Activated T-helper 17 cell treated with anti-CD3 and anti-CD28 coated beads, Interleukin-2, amount 50 U/mL, for 72 hours (primary cell): ENCODE measurements around the gene WNT7B. TPM values are rescaled to one million over a fixed set of nuclear protein-coding genes. Genes with fewer than 3 reads are reported as not detected.

ENCODE experiments used
- ATAC-seq: fragments of 150-1000 bp; cut with Tn5 transposase; replicated peaks from 2 replicates; pipeline ENCODE4 v1.10.0; 2021; ENCODE audit warnings: mild to moderate bottlenecking, moderate library complexity
- H3K27ac Mint-ChIP-seq: one replicate; pipeline ENCODE4 v1.8.0; 2022; ENCODE audit warnings: mixed read lengths
- H3K27me3 Mint-ChIP-seq: one replicate; pipeline ENCODE4 v1.8.0; 2022; ENCODE audit warnings: mixed read lengths
- H3K36me3 Mint-ChIP-seq: one replicate; pipeline ENCODE4 v1.8.0; 2022; ENCODE audit warnings: low read depth, mild to moderate bottlenecking, mixed read lengths
- H3K4me1 Mint-ChIP-seq: one replicate; pipeline ENCODE4 v1.8.0; 2022; ENCODE audit warnings: mixed read lengths
- H3K4me3 Mint-ChIP-seq: one replicate; pipeline ENCODE4 v1.8.0; 2022; ENCODE audit warnings: mild to moderate bottlenecking, mixed read lengths
- H3K9me3 Mint-ChIP-seq: one replicate; pipeline ENCODE4 v1.8.0; 2022; ENCODE audit warnings: mixed read lengths
- total RNA-seq, 2 donors: library from RNA; stranded (reverse); gene quantifications; one replicate each; pipeline ENCODE4 v1.2.3, GENCODE V29; 2022

WNT7B gene
- total RNA-seq, 2 donors from 2014 or later = not detected

DNA sequence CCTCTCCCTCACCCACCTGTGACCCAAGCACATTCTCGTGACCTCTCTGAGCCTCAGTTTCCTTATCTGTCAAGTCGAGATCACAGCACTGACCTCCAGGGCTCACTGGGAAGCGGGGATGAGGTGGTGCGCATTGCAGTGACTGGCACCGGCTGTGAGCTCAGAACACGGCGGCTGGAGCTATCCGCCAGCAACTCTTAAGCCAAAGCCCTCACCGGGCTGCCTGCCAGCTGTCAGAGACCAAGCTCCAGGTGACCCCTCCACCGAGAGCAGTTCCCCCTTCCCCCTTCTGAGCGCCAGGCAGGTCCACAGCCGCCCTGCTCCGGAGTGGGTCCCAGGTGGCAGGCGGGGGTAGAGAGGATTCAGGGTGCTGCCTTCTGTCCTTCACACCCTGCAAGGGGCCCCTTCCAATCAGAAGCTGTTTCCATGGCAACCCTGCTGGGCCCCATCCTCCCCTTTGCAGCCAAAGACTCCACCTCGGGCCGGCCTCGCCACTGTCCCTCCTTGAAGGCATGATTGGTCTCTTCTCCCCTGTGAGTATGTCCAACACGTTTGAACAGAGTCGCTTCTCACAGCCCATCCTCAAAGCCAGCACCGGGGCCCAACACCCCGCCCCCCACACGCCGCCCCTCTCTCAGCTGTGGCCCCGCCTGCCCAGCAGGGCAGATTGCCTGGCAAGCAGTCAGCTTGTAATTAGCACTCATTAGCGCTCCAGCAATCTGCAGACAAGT, 98.7 kb downstream of the WNT7B start:
- Mint-ChIP-seq H3K4me1 (no peaks in the 10 kb centered on the region), H3K27ac (no peak overlapping the region), H3K36me3 (no peaks in the 10 kb centered on the region), H3K9me3 (no peaks in the 10 kb centered on the region), H3K4me3 (no peak overlapping the region), H3K27me3 (peaks cover 17% of the 10 kb centered on the region)
- ATAC-seq = no peak

DNA sequence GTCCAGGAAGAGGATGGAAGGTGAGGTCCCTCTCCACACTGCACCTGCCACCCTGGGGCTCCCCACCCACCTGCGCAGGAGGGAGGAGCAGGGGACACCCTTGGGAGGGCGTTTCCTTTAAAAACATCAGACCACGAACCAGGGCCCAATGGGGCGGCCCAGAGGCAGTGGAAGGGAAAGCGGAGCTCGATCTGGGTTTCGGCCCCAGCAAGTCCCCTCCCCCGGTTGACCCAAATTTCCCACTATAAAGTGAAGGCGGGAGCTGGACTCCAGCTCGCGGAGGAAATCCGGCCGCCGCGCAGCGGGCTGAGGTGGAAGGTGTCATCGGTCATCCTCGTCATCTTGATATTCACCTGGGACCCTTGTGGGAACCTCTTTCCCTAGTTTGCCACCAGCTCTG, 99.3 kb downstream of the WNT7B start:
- no peaks in the 10 kb centered on the region for H3K36me3 Mint-ChIP-seq
- no peak for ATAC-seq
- H3K27ac Mint-ChIP-seq = no peak overlapping the region
- H3K4me1 Mint-ChIP-seq = no peaks in the 10 kb centered on the region
- H3K27me3 Mint-ChIP-seq = peaks cover 17% of the 10 kb centered on the region
- H3K9me3 Mint-ChIP-seq = peaks cover 3% of the 10 kb centered on the region
- no peak overlapping the region for H3K4me3 Mint-ChIP-seq

DNA sequence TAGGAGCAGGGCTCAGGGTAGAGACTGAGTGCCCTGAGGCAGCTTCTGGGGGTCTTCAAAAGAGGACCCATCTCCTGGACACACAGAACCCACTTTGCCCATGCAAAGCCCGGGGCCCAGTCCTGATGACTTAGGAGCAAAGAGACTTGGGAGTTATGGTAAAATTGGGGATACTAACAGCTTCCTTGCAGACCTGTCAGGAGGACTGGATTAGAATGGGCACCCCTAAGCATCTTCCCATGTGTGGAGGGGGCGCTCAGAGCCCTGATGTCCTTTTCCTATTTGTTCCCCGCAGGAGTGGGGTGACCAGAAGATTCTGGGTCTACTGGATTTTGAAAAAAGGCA, 100.0 kb downstream of the WNT7B start:
- no peaks in the 10 kb centered on the region for H3K36me3 Mint-ChIP-seq
- H3K4me3 Mint-ChIP-seq = no peak overlapping the region
- peaks cover 17% of the 10 kb centered on the region for H3K27me3 Mint-ChIP-seq
- H3K9me3 Mint-ChIP-seq = peaks cover 5% of the 10 kb centered on the region
- H3K4me1 Mint-ChIP-seq = no peaks in the 10 kb centered on the region
- H3K27ac Mint-ChIP-seq = no peak overlapping the region
- ATAC-seq = no peak

DNA sequence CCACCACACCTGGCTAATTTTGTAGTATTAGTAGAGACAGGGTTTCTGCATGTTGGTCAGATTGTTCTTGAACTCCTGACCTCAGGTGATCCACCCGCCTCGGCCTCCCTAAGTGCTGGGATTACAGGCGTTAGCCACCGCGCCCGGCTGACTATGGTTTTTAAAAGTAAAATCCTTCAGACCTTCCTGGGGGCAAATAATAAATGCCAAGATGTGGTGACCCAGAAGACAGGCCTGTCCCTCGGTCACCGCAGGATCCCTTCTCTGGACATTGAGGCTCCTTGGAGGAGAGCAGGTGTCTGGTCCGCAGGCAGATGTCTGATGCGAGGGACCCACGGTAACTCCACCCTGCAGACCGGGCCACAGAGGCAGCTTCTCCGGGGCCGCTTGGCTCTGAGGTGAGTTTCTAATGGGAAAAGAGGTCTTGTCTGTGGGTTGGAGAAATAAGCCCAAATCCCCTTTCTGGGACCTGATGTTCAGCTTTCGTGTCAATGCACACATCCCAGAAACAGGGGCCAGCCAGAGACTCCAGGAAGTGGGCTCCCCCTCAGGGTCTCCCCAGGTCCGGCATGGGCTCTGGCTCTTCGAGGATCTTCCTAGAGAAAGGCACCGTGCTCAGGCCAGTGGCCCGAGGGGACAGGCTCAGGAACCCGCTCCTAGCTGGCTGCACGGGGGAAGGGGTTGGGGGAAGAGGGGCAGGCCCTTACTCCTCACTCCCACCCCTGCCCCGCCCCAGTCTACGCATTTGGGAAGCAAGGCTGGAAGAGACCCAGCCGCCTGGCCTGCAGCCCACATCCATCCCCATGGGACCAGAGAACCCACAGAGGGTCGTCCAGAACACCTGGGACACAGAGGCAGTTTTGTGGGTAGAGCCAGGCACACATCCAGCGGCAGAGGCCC, 100.6 kb downstream of the WNT7B start:
- ATAC-seq = no peak
- peaks cover 5% of the 10 kb centered on the region for H3K9me3 Mint-ChIP-seq
- H3K4me3 Mint-ChIP-seq = no peak overlapping the region
- peaks cover 17% of the 10 kb centered on the region for H3K27me3 Mint-ChIP-seq
- H3K4me1 Mint-ChIP-seq = no peaks in the 10 kb centered on the region
- no peaks in the 10 kb centered on the region for H3K36me3 Mint-ChIP-seq
- H3K27ac Mint-ChIP-seq = no peak overlapping the region

DNA sequence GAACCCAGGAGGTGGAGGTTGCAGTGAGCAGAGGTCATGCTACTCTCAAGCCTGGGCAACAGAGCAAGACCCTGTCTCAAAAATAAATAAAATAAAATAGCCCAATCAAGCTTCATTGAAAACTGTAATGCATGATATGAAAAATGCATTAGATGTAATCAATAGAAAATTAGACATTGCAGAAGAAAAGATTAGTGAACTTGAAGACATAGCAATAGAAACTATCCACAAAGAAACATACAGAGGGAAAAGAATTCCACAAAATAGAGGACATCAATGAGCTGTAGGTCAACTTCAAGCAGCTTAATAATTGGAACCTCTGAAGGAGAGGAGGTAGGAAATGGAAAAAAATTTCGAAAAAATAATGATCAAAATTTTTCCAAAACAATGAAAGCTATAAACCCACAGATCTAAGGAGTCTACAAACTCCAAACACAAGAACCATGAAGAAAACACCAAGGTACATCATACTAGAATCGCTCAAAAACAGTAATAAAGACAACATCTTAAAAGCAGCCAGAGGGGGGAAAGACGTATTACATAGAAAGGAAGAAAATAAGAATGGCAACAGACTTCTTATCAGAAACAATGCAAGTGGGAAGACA, 104.2 kb downstream of the WNT7B start:
- Mint-ChIP-seq H3K36me3 (peaks cover 10% of the 10 kb centered on the region), H3K4me3 (no peak overlapping the region), H3K27ac (no peak overlapping the region), H3K9me3 (peaks cover 5% of the 10 kb centered on the region), H3K27me3 (peaks cover 12% of the 10 kb centered on the region), H3K4me1 (no peaks in the 10 kb centered on the region)
- ATAC-seq = no peak

DNA sequence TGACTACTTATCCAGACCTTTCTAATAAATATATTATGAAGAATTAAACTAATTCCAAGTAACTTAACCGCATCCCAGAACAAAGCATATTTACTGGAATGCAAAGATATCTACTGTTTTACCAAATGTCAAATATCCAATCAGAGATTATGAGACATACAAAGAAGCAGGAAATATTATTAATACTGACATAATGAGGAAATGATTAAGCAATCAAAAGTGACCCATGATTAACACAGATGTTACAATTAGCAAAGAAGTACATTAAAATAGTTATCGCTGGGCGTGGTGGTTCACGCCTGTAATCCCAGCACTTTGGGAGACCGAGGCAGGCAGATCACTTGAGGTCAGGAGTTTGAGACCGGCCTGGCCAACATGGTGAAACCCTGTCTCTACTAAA, 105.2 kb downstream of the WNT7B start:
- Mint-ChIP-seq H3K4me3 (no peak overlapping the region), H3K27ac (no peak overlapping the region), H3K9me3 (peaks cover 5% of the 10 kb centered on the region), H3K36me3 (peaks cover 10% of the 10 kb centered on the region), H3K27me3 (peaks cover 11% of the 10 kb centered on the region), H3K4me1 (no peaks in the 10 kb centered on the region)
- ATAC-seq = no peak

Other genes starting within 250 kb of the WNT7B start
- 10 to 100 TPM; 15.4 to 18.7 TPM for gene PPARA, start 173.4 kb upstream of the WNT7B start, total RNA-seq